Aorta (tissue), 5 donors: Measurements from ENCODE around the gene RNLS. TPM values are rescaled to one million over a fixed set of nuclear protein-coding genes. Genes with fewer than 3 reads are reported as not detected.

Experiments
- ATAC-seq: fragments of 200-7000 bp; cut with Tn5 transposase; one replicate; pipeline ENCODE4 v1.9.1; 2022; ENCODE audit warnings: moderate library complexity; ENCODE audit not compliant: low FRiP score
- DNase-seq, 2 donors: peaks; one replicate each; pipeline ENCODE4 v3.0.0-alpha.2; 2020
- H3K27ac ChIP-seq, 2 donors: one replicate each; pipeline ENCODE4 v1.5.1; 2013; ENCODE audit warnings: low read length in 2 of 2, mild to moderate bottlenecking in 2 of 2, moderate library complexity in 2 of 2, control low read depth in 1 of 2, inconsistent platforms in 1 of 2, low read depth in 1 of 2
- H3K27me3 ChIP-seq, 2 donors: one replicate each; pipeline ENCODE4 v1.6.1; 2013; ENCODE audit warnings: control low read depth in 1 of 2, low read length in 1 of 2, mild to moderate bottlenecking in 1 of 2, moderate library complexity in 1 of 2; ENCODE audit not compliant: insufficient read depth in 2 of 2, control insufficient read depth in 1 of 2
- H3K36me3 ChIP-seq, 2 donors: one replicate each; pipeline ENCODE4 v1.6.1; 2013; ENCODE audit warnings: control low read depth in 1 of 2, low read length in 1 of 2, mild to moderate bottlenecking in 1 of 2; ENCODE audit not compliant: insufficient read depth in 2 of 2, control insufficient read depth in 1 of 2
- H3K4me1 ChIP-seq, 2 donors: one replicate each; pipeline ENCODE4 v1.6.1; 2013; ENCODE audit warnings: low read length in 2 of 2, control low read depth in 1 of 2, mild to moderate bottlenecking in 1 of 2, moderate library complexity in 1 of 2; ENCODE audit not compliant: insufficient read depth in 2 of 2, control insufficient read depth in 1 of 2
- H3K4me3 ChIP-seq, 2 donors: one replicate each; pipeline ENCODE4 v1.5.1; 2013; ENCODE audit warnings: low read length in 2 of 2, control low read depth in 1 of 2, mild to moderate bottlenecking in 1 of 2
- H3K9me3 ChIP-seq: one replicate; pipeline ENCODE4 v1.6.1; 2013; ENCODE audit warnings: mild to moderate bottlenecking, low read length; ENCODE audit not compliant: control insufficient read depth
- WGBS, 2 donors: extraction: QIAGEN DNeasy Blood & Tissue Kit; methylation state at CpG; one replicate each; pipeline ENCODE4 v1.1.7; 2013; 5-methylcytosine and 5-hydroxymethylcytosine counted together
- intact Hi-C, 2 donors: fragments of 100-400 bp; cut with DNase I; formaldehyde crosslinking; loops; one replicate each; pipeline versions ENCODE4 v1.14.2 to v1.15.0; 2022
- polyA plus RNA-seq, 2 donors: library from polyadenylated mRNA; stranded (reverse); fragments of 200-250 nt; gene quantifications; one replicate each; pipeline ENCODE4 v1.2.3, GENCODE V29; 2013
- total RNA-seq, 2 donors: library from RNA; stranded (reverse); fragmentation: NEBNext Ultra II Directional; extraction: Animal tissue kit (Norgen Biotek cat#: 25700); gene quantifications; one replicate each; pipeline ENCODE4 v1.2.1, GENCODE V29; 2021
- donor health status: healthy with polysubstance abuse.
- donor health status: Bipolar disorder and iron deficiency.
- donor health status: DM: no; HTN: no; CAD: no.
- donor health status: DM: no; HTN: no; CAD: no.
- donor health status: DM: yes; HTN: yes; CAD: no.

Gene RNLS
- total and polyA plus RNA-seq, 4 donors = 6.1 to 9.7 (median 9.5) TPM

- intact Hi-C loops = no loop called here
- no peak overlapping the region for H3K27ac ChIP-seq
- ATAC-seq = no peak
These were observed 187.4 kb downstream of the RNLS start for GRCh38 chr10:88395677-88396076.

GRCh38 chr10:88392222-88392621 is 190.9 kb downstream of the RNLS start:
- no peak overlapping the region for H3K27ac ChIP-seq
- H3K4me1 ChIP-seq = no peaks in the 10 kb centered on the region
- H3K4me3 ChIP-seq = no peak overlapping the region
- no peaks in the 10 kb centered on the region for H3K27me3 ChIP-seq
- intact Hi-C loops = no loop called here
- WGBS, 2 donors = 90 to 95% methylated on average over 1 of the region's 1 CpG
- DNase-seq (no peak), ATAC-seq (no peak)
- no peaks in the 10 kb centered on the region for H3K36me3 ChIP-seq
- no peaks in the 10 kb centered on the region for H3K9me3 ChIP-seq

More at GRCh38 chr10:88395677-88396076, 187.4 kb downstream of the RNLS start:
- Histone ChIP-seq H3K27me3 (no peaks in the 10 kb centered on the region), H3K9me3 (no peaks in the 10 kb centered on the region), H3K4me3 (no peak overlapping the region), H3K36me3 (no peaks in the 10 kb centered on the region), H3K4me1 (no peaks in the 10 kb centered on the region)
- DNase-seq = no peak

- H3K27me3 ChIP-seq = no peaks in the 10 kb centered on the region
- H3K4me1 ChIP-seq = no peaks in the 10 kb centered on the region
- intact Hi-C loops = no loop called here
- ATAC-seq (no peak), DNase-seq (no peak)
- H3K27ac ChIP-seq = no peak overlapping the region
- H3K4me3 ChIP-seq = no peak overlapping the region
- WGBS, 2 donors = 86 to 91% methylated on average over 4 of the region's 4 CpGs
- no peaks in the 10 kb centered on the region for H3K36me3 ChIP-seq
- H3K9me3 ChIP-seq = no peaks in the 10 kb centered on the region
These were observed 193.1 kb downstream of the RNLS start for GRCh38 chr10:88390041-88390440.

GRCh38 chr10:88389456-88389855 is 193.7 kb downstream of the RNLS start:
- DNase-seq (no peak), ATAC-seq (no peak)
- Histone ChIP-seq H3K9me3 (no peaks in the 10 kb centered on the region), H3K36me3 (no peaks in the 10 kb centered on the region), H3K27me3 (no peaks in the 10 kb centered on the region), H3K4me3 (no peak overlapping the region), H3K27ac (no peak overlapping the region), H3K4me1 (no peaks in the 10 kb centered on the region)
- 2 to 3% methylated on average over 3 of the region's 3 CpGs for WGBS, 2 donors
- intact Hi-C loops = loop anchor here (2.0 to 10.0 kb wide), 4 partner anchors 165 to 529 kb away; no protein-coding TSS in a partner anchor

GRCh38 chr10:88388324-88388723 is 194.8 kb downstream of the RNLS start:
- H3K4me1 ChIP-seq = no peaks in the 10 kb centered on the region
- H3K4me3 ChIP-seq = no peak overlapping the region
- H3K27me3 ChIP-seq = no peaks in the 10 kb centered on the region
- DNase-seq = no peak
- H3K36me3 ChIP-seq = no peaks in the 10 kb centered on the region
- intact Hi-C loops = loop anchor here (2.0 to 10.0 kb wide), 4 partner anchors 164 to 528 kb away; no protein-coding TSS in a partner anchor
- H3K27ac ChIP-seq = no peak overlapping the region
- H3K9me3 ChIP-seq = no peaks in the 10 kb centered on the region
- ATAC-seq = no peak

- Histone ChIP-seq H3K4me1 (no peaks in the 10 kb centered on the region), H3K9me3 (no peaks in the 10 kb centered on the region), H3K4me3 (peak overlapping the region; percentile 31 to 90), H3K27ac (peak overlapping the region; percentile 68 to 82), H3K27me3 (no peaks in the 10 kb centered on the region), H3K36me3 (no peaks in the 10 kb centered on the region)
- ATAC-seq = peak; percentile 88
- WGBS, 2 donors = 2 to 4% methylated on average over 6 of the region's 6 CpGs
- DNase-seq = no peak
- intact Hi-C loops = loop anchor here (5.0 to 10.0 kb wide), 3 partner anchors 162 to 302 kb away; no protein-coding TSS in a partner anchor
These were observed 196.0 kb downstream of the RNLS start for GRCh38 chr10:88386821-88387773.

GRCh38 chr10:88386204-88386788 is 196.8 kb downstream of the RNLS start:
- peak; percentile 24 for ATAC-seq

GRCh38 chr10:88385601-88386203 is 197.4 kb downstream of the RNLS start:
- Histone ChIP-seq H3K9me3 (no peaks in the 10 kb centered on the region), H3K27me3 (no peaks in the 10 kb centered on the region), H3K4me1 (no peaks in the 10 kb centered on the region), H3K4me3 (peak overlapping the region in 1 of 2 donors; percentile 90), H3K27ac (peak overlapping the region; percentile 66 to 82), H3K36me3 (no peaks in the 10 kb centered on the region)
- intact Hi-C loops = loop anchor here (5.0 to 10.0 kb wide), 3 partner anchors 161 to 301 kb away; no protein-coding TSS in a partner anchor
- no peak for ATAC-seq
- peak in 1 of 2 donors; percentile 47 for DNase-seq
- WGBS, 2 donors = 17 to 25% methylated on average over 11 of the region's 11 CpGs

More at GRCh38 chr10:88386204-88386788, 196.8 kb downstream of the RNLS start:
- H3K27ac ChIP-seq = peak overlapping the region; percentile 68 to 82
- no peaks in the 10 kb centered on the region for H3K27me3 ChIP-seq
- intact Hi-C loops = loop anchor here (5.0 to 10.0 kb wide), 3 partner anchors 161 to 301 kb away; no protein-coding TSS in a partner anchor
- no peaks in the 10 kb centered on the region for H3K9me3 ChIP-seq
- no peaks in the 10 kb centered on the region for H3K36me3 ChIP-seq
- 0 to 1% methylated on average over 3 of the region's 3 CpGs for WGBS, 2 donors
- peak overlapping the region; percentile 26 to 90 for H3K4me3 ChIP-seq
- no peaks in the 10 kb centered on the region for H3K4me1 ChIP-seq
- DNase-seq = no peak
